CD4-positive, alpha-beta T cell treated with Interleukin-21 for 1 hour (primary cell): ENCODE results near the gene CENPP.

Experiments used
- DNase-seq: peaks from one replicate; pipeline ENCODE4 v3.0.0-alpha.2; 2020

Gene CENPP

DNA sequence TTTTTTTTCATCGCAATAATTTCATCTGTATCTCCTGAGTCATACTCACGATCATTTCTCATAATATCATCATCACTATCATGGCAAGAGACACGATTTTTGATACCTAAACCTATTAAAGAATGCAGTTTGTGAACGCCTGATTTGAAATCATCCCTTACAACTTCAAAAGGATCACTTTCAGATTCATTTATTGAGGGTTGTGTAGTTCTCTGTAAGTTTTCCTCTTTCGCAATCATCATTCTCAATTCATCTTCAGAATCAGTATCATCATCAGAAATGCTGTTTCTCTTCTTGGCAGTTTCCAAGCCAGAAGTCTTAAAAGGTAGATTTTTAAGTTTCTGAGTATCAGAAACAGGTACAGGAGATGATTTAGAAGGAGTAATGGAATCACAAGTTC, 10.3 kb upstream of the CENPP start:
- no peak for DNase-seq

DNA sequence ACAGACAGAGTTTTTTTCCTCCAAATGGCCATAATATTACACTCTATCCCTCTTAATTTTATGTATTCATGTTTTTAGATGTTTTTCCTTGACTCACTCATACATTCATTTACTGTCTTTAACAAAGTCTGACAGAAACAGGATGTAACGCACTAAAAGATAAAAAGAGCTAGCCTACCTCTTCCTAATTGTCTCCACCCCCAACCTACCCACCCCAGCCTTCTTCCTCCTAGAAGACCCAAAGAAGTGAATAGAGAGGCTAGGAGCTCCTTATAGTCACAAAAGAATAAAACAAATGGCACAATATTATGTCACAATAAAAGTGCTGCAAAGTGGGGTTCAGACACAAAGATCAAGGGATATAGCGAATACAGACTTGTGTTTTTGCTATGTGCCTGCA, 1.3 kb upstream of the CENPP start:
- peak; percentile 22 for DNase-seq

DNA sequence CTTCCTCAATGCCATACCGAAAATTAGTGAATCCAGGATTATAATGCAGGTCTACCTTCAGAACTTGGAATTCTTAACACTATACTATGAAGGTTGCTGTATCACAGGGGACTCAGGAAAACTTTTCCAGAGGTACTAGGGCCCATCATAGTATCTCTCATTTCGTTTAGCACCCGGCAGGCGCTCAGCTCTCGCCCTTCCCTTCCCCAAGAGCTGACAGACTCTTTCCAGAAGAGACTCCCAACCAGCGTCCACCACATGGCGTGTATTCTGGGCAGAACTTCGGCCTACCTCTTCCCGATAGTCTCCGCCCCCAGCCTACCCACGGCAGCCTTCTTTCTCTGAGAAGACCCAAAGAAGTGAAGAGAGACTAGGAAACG, 874 bp upstream of the CENPP start:
- DNase-seq, result no peak

DNA sequence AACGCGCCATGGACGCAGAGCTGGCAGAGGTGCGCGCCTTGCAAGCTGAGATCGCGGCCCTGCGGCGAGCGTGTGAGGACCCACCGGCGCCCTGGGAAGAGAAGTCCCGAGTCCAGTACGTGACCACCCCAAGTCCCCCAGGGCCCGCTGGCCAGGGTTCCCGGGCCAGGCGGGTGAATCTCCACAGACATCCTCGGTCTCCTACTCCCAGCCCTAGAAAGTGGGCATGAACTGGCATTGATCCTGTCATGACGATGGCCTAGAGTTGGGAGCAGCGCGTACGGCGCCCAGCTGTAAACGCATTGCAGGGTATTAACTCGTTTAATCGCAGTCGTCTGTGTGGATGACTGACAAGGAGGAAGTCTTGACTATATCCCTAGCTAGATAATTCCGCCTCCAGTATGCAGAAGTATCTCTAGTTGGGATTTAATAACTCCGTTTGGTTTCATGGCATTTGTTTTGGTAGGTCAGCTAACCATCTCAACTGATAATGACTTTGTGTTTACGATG, 293 bp downstream of the CENPP start:
- no peak for DNase-seq

DNA sequence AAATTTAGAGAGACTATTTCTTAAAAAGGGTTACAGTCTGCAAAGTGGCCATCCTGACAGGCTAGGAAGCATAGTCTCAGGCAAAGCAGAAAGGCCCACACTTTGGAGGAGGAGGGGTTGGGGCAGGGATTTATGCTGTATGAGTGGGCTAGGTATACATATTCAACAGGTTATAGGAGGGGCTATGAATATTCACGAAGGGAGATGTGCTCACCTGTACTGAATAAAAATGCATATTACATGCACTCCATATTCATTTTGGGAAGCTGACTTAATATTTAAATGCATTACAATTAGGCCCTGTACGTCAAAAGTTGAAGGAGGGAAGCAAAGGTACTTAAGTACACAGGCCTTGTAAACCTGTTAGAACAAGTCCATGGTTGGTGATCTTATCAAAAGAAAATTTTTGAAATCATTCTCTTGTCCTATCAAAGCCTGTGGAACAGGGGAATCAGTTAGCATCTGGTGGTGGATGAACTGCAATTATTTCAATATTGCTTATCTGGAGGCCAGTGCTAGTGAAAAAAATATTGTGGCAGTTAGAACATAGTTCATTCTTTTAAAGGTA, 1.6 kb downstream of the CENPP start:
- no peak for DNase-seq

DNA sequence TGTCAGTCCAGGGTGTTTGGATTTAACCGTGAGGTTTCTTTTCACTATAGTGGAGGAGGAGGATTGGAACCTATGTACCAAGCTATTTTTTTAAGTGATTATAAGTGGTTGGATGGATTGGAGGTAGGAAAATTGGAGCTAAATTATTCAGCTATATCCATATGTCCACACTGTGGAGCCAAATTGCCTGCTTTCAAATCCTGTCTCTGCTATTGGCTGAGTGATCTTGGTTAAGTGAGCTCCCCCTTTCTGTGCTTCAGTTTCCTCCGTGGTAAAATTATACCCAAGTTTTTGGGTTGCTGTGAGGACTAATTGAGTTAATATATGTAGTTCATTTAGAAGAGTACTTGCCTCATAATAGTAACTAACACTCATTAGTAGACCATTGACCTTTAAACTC, 2.5 kb downstream of the CENPP start:
- DNase-seq, result no peak

DNA sequence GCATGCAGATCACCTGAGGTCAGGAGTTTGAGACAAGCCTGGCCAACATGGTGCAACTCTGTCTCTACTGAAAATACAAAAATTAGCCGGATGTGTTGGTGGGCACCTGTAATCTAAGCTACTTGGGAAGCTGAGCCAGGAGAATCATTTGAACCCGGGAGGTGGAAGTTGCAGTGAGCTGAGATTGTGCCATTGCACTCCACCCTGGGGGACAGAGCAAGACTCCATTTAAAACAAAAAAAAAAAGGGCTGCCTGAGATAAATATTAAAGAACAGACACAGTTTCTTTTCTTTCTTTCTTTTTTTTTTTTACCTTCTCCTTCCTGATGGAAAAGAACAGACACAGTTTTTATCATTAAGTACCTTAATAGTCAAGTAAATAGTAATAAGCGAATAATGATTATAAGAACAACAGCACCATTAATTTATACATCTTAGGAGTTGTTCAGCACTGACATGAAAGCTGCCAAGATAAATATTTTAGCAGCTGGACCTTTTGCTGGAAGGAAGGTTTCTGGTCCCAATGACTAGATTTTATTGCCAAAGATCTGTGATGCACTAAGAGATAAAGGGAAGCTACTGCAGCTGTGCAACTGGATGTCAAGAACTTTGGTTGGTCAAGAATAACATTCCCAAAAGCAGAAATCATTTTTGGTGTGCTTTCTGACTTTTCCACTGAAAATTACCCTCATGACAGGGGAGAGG, 7.0 kb downstream of the CENPP start:
- DNase-seq, result no peak

DNA sequence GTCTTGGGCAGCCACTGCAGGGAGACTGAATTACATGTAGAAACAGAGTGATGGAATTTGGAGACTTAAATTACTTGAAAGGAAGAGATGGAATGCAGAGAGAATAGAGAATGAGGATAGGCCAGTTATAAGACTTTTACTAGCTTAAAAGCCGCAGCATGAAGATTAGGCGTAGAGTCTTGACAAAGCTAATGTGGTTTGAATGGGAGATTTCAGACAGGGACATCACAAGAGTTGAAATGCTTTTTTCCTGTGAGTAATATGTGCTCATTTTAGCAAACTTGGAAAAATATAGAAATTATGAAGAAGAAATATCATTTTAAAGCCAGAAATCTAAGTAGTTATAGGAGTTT, 7.5 kb downstream of the CENPP start:
- DNase-seq, result no peak

DNA sequence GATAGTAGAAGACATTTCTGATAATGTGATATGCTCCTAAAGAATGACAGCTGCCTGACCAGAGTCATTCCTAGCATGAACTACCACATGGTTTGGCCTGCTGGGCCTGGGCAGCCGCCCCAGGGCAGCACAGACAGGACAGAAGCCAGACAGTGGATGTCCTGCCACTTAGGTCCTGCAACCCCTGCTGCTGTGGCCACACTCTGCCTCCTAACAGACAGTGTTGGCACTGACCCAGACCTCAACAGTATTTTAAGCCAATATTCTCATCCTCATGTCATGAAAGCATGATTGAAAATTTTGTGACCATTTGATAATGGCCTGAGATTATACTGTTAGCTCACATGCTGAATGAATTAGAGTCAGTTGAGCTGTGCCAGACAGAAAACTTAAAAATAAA, 15.8 kb downstream of the CENPP start:
- no peak for DNase-seq

DNA sequence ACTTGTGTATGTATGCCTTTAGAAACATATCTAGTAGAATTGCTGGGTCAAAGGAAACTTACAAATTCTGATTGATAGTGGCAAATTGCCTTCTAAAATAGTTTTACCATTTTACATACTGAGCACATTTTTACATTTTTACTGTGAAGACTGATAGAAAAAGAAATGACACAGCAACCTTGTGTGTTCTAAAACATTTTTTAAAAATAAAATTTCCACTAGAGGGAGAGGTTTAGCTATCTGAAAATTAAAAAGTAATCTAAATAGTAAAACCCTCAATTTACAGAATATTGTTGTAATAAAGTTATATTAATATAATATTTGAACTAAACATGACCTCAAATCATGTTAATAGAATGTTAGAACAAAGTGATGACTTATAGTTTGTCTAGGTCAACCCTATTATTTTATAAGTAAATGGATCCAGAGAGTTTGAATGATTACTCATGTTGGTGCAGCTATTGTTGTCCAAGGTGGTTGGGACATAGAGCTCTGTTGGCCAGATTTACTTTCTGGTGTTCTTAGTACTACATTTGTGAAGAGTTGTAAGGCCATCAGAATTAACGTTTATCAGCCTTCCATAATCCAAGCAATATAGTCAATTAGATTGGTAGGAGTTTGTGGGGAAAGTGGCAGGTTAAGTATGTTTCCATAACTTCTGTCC, 17.2 kb downstream of the CENPP start:
- no peak for DNase-seq

DNA sequence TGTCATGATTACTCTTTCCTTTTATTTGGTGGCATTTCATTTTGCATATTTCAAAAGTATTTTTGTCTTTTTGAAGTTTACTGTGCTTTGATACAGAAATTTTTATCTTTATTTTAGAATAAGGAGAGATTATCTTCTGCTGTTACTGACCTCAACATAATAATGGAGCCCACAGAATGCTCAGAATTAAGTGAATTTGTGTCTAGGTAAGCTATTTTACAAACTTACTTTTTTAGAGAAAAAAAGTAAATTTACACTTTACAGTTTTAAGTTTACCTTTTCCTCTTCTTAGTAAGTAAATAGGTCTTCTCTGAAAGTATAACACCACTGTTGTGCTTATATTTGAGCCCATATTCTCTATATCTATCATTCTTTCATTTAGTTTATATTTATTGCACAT, 19.8 kb downstream of the CENPP start:
- DNase-seq, result no peak

DNA sequence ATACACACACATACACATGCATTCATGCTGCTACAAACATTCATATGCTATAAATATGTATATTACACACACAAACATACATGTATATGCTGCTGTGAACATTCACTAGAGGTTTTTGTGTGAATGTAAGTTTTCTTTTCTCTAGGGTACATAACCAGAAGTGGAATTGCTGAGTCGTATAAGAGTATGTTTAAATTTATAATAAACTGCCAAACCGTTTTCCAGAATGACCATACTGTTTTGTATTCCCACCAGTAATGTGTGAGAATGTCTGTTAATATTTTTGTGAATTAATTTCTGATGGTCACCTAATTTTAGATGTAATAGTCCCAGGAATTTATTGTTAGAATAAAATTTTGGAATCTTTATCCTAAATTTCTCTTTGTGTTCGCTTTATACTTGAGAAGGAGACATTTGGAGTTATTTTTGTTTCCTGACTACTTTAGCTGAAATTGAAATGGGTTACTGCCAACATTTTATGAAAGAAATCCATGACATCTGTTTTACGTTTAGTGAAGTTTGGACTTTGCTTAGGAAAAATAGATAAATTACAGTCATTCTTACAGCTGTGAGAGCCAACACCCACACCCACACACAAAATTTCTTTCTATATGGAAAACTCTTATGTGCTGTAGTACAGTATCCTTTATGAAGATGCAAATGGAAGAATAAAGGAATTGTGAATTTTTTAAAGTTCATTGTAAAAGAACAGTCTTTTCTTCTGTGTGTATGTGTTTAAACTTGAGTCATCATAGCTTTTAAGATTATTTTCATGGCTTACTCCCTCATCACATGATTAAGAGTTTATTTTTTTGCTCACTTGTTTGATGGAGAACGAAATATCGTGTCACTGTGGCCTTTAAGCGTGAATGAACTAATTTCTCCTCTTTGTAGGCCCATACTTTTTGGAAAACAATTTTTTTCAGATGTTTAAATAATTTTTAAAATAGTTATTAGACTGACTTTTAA, 24.3 kb downstream of the CENPP start:
- no peak for DNase-seq

DNA sequence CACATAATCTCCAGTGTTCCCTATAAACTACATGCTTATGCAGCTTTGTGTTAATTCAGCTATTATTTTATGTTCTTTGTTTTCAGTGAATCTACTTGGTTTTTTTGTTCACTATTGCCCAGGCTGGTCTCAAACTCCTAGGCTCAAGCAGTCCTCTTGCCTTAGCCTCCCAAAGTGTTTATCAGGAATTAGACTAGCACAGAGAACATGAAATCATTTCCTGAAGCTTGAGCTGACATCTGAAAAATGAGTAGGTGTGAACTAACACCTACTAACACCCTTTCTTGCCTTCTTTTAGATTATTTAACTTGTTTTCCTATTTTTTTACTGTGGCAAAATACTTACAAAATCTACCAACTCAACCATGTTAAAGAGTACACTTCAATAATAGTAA, 25.0 kb downstream of the CENPP start:
- no peak for DNase-seq

DNA sequence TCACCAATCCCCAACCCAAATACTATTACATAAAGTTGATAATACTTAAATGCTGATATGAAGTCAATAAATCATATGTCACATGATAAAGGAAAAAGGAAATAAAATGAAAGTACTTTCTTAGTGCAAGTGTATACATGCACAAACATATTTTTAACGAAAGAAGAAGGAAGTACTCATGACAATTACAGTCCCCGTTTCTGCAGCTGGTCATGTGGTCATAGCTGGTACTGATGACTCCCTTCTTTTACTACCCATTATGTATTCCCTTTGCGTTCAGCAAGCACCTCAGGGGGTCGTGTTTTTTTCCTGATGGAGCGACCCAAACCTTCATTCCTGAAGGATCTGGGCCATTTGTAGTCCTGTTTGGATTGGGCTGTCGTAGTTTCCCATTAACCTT, 27.3 kb downstream of the CENPP start:
- DNase-seq, result no peak

DNA sequence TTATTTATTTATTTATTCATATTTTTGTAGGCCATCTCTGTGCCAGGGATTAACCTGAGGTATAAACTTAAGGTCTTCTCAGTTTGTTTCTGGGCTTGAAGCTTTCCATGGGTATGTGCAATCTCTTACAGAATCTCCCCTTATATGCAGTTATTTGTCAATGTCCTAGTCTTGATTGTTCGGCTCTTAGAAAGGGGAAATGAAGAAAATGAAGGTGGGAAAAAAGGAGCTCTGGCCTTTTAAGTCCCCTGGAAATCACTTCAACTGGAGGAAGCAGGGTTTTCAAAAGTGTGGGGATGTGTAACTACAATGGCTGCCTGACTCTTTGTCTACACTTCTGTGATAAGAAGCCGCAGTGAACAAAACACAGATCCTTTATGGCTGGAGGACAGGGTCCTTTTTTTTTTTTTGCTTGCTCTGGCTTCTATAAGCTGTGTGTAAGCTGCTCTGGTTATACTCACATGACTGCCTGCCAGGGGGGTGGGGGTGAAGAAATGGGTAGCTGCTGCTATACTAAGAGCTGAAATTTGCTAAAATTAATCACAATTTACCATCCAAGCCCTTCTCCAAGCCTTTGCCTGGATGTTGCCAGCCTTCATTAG, 33.7 kb downstream of the CENPP start:
- DNase-seq, result no peak

DNA sequence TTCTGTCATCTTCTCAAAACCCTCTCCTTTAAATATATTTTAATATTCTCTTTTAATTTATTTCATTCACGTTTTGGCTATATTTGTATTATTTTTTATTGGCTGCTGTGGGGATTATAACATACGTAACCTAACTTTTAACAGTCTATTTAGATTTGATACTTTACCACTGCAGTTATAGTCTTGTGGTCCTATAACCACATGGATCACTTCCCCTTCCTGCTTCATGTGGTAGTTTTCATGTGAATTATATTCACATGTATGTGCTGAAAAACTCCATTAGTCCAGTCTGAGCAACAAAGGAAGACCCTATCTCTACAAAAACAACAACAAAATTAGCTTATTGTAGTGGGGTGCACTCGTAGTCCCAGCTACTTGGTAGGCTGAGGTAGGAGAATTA, 34.3 kb downstream of the CENPP start:
- DNase-seq, result no peak

DNA sequence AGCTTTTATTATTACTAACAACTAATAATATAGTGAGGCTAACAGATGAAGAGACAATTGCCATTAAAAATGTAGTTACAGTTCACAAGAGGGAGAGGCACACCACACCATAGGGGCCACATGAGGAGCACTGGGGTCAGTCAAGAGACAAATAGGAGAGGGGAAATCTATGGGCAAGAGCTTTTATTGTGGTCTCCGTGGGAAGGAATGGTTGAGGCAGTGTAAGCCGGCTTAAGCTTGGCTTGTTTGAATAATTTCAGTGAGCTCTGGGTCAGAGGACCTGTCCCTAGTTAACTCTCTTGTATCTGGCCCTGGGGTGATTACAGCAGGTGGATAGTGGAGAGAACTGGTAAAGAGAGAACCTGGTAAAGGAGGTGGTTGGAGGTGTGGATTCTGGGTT, 43.3 kb downstream of the CENPP start:
- DNase-seq, result no peak

DNA sequence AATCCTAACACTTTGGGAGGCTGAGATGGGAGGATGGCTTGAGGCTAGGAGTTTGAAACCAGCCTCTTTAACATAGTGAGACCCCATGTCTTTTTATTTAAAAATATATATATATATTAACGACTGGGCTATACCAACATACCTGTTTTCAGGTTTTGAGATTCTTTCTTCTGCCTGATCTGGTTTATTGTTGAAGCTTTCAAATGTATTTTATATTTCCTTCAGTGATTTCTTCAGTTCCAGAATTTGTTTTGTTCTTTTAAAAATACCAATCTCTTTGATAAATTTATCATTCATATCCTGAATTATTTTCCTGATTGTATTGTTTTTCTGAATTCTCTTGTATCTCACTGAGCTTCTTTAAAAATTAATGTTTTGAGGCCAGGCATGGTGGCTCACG, 47.4 kb downstream of the CENPP start:
- no peak for DNase-seq

DNA sequence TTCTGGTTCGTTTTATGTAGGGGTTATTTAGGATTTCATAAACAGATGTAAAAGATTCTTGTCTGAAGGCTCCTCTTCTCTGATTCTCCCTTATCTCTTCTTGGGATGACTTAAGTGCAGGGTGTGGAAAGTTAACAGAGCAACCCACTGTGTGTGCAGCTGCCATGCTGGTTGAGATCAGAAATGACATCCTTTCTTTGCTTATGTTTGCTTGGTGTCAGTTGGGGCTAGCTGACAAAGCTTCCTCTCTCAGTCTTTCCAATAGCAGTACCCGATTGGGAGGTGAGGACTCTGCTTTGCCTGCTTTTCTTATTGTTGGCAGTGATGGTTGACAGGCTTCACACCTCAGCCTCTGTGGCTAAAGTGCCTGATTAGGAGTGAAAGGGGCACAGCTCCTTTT, 52.1 kb downstream of the CENPP start:
- no peak for DNase-seq

DNA sequence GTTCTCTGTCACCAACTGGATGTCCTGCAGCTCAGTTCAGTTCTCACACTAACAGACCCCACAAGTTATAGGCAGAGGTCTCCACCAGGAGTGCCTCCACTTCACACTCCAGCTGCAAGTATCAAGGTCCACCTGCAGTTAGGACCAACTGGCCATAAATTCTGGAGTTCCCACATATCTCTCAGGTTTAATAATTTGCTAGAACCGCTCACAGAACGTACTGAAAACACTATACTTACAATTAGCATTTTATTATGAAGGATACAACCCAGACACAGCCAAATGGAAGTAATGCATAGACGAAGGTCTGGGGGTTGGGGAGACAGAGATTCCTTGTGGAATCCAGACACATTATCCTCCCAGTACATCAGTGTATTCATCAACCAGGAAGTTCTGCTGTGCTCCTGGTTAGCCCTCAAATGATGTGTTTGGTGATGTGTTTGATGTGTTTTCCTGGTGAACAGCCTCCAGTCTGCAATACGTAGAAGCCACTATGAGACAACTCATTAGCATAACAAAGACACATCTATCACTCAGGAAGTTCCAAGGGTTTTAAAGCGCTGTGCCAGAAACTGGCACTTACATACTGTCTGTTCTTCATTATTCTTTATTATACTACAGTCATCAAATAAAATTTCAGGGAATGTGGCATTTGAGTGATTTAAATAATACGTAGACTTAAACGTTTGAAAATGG, 53.3 kb downstream of the CENPP start:
- DNase-seq, result peak; percentile 6

DNA sequence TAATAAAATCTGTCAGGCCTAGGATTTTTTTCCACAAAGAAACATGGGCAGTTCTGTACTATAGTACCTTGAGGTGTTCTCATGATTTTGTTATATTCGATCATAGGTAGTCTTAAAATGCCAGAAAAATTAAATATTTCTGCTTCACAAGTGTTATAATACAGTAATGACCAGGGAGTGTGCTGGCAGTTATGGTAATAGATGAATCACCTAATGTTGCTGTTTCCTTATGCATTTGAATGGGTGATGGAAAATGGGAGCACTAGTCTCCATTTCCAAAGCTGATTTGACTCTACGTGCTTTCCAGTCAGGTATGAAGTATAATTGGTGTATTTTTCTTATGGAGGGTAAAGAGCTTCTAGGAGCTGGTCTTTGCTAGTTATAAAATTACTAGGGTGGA, 54.9 kb downstream of the CENPP start:
- no peak for DNase-seq

DNA sequence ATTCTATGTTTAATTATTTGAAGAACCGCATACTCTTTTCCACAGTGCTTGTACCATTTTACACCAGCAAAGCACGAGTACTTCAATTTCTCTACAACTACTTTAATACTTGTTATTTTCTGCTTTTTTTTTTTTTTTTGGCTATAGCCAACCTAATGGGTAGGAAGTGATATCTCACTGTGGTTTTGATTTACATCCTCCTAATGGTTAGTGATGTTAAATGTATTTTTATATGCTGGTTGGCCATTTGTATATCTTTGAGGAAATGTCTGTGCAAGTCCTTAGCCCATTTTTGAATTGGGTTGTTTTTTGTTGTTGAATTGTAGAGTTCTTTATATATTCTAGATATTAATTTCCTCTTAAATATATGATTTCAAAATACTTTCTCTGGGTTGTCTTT, 56.0 kb downstream of the CENPP start:
- DNase-seq, result no peak
